ENCODE data around the gene PRKAG2. TPM values are rescaled to one million over a fixed set of nuclear protein-coding genes. Genes with fewer than 3 reads are reported as not detected.

The PRKAG2 gene
- total RNA-seq, 1 donor: 42.7 TPM

- Histone ChIP-seq H3K4me3 (ENCODE audit: low read length) (no peak overlapping the region), H3K4me1 (ENCODE audit: insufficient read depth, low read length) (peaks cover 6% of the 10 kb centered on the region), H3K27me3 (ENCODE audit: insufficient read depth, low read length) (no peaks in the 10 kb centered on the region), H3K9me3 (ENCODE audit: low read depth, low read length) (no peaks in the 10 kb centered on the region)
Measured at GRCh38 chr7:151674161-151674920, 202.6 kb downstream of the PRKAG2 start.

- H3K4me3 ChIP-seq (ENCODE audit: low read length): no peak overlapping the region
- H3K9me3 ChIP-seq (ENCODE audit: low read depth, low read length): no peaks in the 10 kb centered on the region
- H3K27me3 ChIP-seq (ENCODE audit: insufficient read depth, low read length): no peaks in the 10 kb centered on the region
- no peaks in the 10 kb centered on the region for H3K4me1 ChIP-seq (ENCODE audit: insufficient read depth, low read length)
Measured at GRCh38 chr7:151673216-151673615, 203.7 kb downstream of the PRKAG2 start.

- no peaks in the 10 kb centered on the region for H3K27me3 ChIP-seq (ENCODE audit: insufficient read depth, low read length)
- H3K9me3 ChIP-seq (ENCODE audit: low read depth, low read length): no peaks in the 10 kb centered on the region
- no peaks in the 10 kb centered on the region for H3K4me1 ChIP-seq (ENCODE audit: insufficient read depth, low read length)
- H3K4me3 ChIP-seq (ENCODE audit: low read length): no peak overlapping the region
Measured at GRCh38 chr7:151672716-151673115, 204.2 kb downstream of the PRKAG2 start.

- Histone ChIP-seq H3K4me1 (ENCODE audit: insufficient read depth, low read length) (no peaks in the 10 kb centered on the region), H3K9me3 (ENCODE audit: low read depth, low read length) (no peaks in the 10 kb centered on the region), H3K27me3 (ENCODE audit: insufficient read depth, low read length) (no peaks in the 10 kb centered on the region), H3K4me3 (ENCODE audit: low read length) (no peak overlapping the region)
Measured at GRCh38 chr7:151671514-151671913, 205.4 kb downstream of the PRKAG2 start.

- Histone ChIP-seq H3K9me3 (ENCODE audit: low read depth, low read length) (no peaks in the 10 kb centered on the region), H3K27me3 (ENCODE audit: insufficient read depth, low read length) (no peaks in the 10 kb centered on the region), H3K4me1 (ENCODE audit: insufficient read depth, low read length) (no peaks in the 10 kb centered on the region), H3K4me3 (ENCODE audit: low read length) (no peak overlapping the region)
Measured at GRCh38 chr7:151669762-151670161, 207.2 kb downstream of the PRKAG2 start.

GRCh38 chr7:151666886-151667285 is 210.0 kb downstream of the PRKAG2 start:
- Histone ChIP-seq H3K4me3 (ENCODE audit: low read length) (no peak overlapping the region), H3K9me3 (ENCODE audit: low read depth, low read length) (no peaks in the 10 kb centered on the region), H3K27me3 (ENCODE audit: insufficient read depth, low read length) (no peaks in the 10 kb centered on the region), H3K4me1 (ENCODE audit: insufficient read depth, low read length) (no peaks in the 10 kb centered on the region)

- H3K4me3 ChIP-seq (ENCODE audit: low read length): no peak overlapping the region
- no peaks in the 10 kb centered on the region for H3K4me1 ChIP-seq (ENCODE audit: insufficient read depth, low read length)
- no peaks in the 10 kb centered on the region for H3K27me3 ChIP-seq (ENCODE audit: insufficient read depth, low read length)
- H3K9me3 ChIP-seq (ENCODE audit: low read depth, low read length): no peaks in the 10 kb centered on the region
Measured at GRCh38 chr7:151665368-151665767, 211.5 kb downstream of the PRKAG2 start.

- Histone ChIP-seq H3K4me1 (ENCODE audit: insufficient read depth, low read length) (no peaks in the 10 kb centered on the region), H3K27me3 (ENCODE audit: insufficient read depth, low read length) (no peaks in the 10 kb centered on the region), H3K9me3 (ENCODE audit: low read depth, low read length) (no peaks in the 10 kb centered on the region), H3K4me3 (ENCODE audit: low read length) (no peak overlapping the region)
Measured at GRCh38 chr7:151664268-151664667, 212.6 kb downstream of the PRKAG2 start.

GRCh38 chr7:151663382-151664100 is 213.4 kb downstream of the PRKAG2 start:
- Histone ChIP-seq H3K9me3 (ENCODE audit: low read depth, low read length) (no peaks in the 10 kb centered on the region), H3K4me1 (ENCODE audit: insufficient read depth, low read length) (no peaks in the 10 kb centered on the region), H3K27me3 (ENCODE audit: insufficient read depth, low read length) (no peaks in the 10 kb centered on the region), H3K4me3 (ENCODE audit: low read length) (no peak overlapping the region)

GRCh38 chr7:151662251-151662826 is 214.6 kb downstream of the PRKAG2 start:
- no peaks in the 10 kb centered on the region for H3K4me1 ChIP-seq (ENCODE audit: insufficient read depth, low read length)
- H3K27me3 ChIP-seq (ENCODE audit: insufficient read depth, low read length): no peaks in the 10 kb centered on the region
- H3K4me3 ChIP-seq (ENCODE audit: low read length): no peak overlapping the region
- no peaks in the 10 kb centered on the region for H3K9me3 ChIP-seq (ENCODE audit: low read depth, low read length)

- Histone ChIP-seq H3K4me3 (ENCODE audit: low read length) (no peak overlapping the region), H3K9me3 (ENCODE audit: low read depth, low read length) (no peaks in the 10 kb centered on the region), H3K4me1 (ENCODE audit: insufficient read depth, low read length) (no peaks in the 10 kb centered on the region), H3K27me3 (ENCODE audit: insufficient read depth, low read length) (no peaks in the 10 kb centered on the region)
Measured at GRCh38 chr7:151661587-151661986, 215.3 kb downstream of the PRKAG2 start.

GRCh38 chr7:151660141-151660540 is 216.8 kb downstream of the PRKAG2 start:
- Histone ChIP-seq H3K27me3 (ENCODE audit: insufficient read depth, low read length) (no peaks in the 10 kb centered on the region), H3K4me3 (ENCODE audit: low read length) (no peak overlapping the region), H3K4me1 (ENCODE audit: insufficient read depth, low read length) (no peaks in the 10 kb centered on the region), H3K9me3 (ENCODE audit: low read depth, low read length) (no peaks in the 10 kb centered on the region)

GRCh38 chr7:151659219-151659618 is 217.7 kb downstream of the PRKAG2 start:
- Histone ChIP-seq H3K27me3 (ENCODE audit: insufficient read depth, low read length) (no peaks in the 10 kb centered on the region), H3K4me3 (ENCODE audit: low read length) (no peak overlapping the region), H3K9me3 (ENCODE audit: low read depth, low read length) (no peaks in the 10 kb centered on the region), H3K4me1 (ENCODE audit: insufficient read depth, low read length) (no peaks in the 10 kb centered on the region)

- Histone ChIP-seq H3K27me3 (ENCODE audit: insufficient read depth, low read length) (no peaks in the 10 kb centered on the region), H3K4me1 (ENCODE audit: insufficient read depth, low read length) (no peaks in the 10 kb centered on the region), H3K9me3 (ENCODE audit: low read depth, low read length) (no peaks in the 10 kb centered on the region), H3K4me3 (ENCODE audit: low read length) (no peak overlapping the region)
Measured at GRCh38 chr7:151658778-151659177, 218.1 kb downstream of the PRKAG2 start.

GRCh38 chr7:151657173-151657572 is 219.7 kb downstream of the PRKAG2 start:
- Histone ChIP-seq H3K4me3 (ENCODE audit: low read length) (no peak overlapping the region), H3K27me3 (ENCODE audit: insufficient read depth, low read length) (no peaks in the 10 kb centered on the region), H3K9me3 (ENCODE audit: low read depth, low read length) (no peaks in the 10 kb centered on the region), H3K4me1 (ENCODE audit: insufficient read depth, low read length) (no peaks in the 10 kb centered on the region)

Measured in mononuclear cell (primary cell).